Measurements from ENCODE around the gene RFNG.

RFNG gene, protein sequence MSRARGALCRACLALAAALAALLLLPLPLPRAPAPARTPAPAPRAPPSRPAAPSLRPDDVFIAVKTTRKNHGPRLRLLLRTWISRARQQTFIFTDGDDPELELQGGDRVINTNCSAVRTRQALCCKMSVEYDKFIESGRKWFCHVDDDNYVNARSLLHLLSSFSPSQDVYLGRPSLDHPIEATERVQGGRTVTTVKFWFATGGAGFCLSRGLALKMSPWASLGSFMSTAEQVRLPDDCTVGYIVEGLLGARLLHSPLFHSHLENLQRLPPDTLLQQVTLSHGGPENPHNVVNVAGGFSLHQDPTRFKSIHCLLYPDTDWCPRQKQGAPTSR

DNA sequence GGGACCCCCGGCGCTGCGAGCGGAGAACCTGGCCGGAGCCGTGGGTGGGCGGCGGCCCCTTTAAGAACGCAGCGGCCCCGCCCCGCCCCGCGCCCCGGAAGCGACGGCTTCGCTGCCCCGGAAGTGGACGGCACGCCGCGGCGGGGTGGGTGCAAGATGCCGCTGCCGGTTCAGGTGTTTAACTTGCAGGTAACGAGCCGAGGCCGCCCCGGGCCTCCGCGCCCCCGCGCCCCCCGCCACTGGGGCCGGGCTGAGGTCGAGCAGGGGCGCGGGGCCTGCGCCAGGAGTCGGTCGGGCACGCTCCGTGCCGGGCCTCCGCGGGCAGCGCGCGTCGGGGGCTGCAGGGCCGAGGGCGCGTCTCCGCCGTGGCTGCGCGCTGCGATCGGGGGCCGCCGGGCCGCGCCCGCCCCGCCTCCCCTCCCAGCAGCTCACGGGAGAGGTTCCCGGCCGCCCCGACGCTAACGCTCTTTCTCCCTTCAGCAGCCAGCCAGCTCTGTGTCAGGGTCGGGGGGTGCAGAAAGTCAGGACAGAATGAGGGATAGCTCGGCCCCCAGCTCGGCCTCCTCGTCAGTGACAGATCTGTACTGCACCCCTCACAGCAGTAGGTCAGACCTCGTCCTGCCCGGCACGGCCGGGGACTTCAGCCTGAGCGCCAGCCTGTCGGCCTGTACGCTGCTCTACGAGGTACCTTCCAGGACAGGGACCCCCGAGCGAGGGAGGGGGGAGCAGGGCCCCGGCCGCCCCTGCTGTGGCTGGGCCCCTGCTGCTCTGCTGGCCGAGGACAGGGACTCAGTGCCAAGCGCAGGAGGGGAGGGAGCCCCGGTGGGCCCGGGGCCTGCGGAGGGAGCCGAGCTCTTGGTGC, at the start of gene RFNG, which contains the start of gene GPS1:
RFNG (minus strand) TSS at position 36 of the 862 bp plus-strand sequence. CDS start 45 bp downstream, outside the sequence.
GPS1 (plus strand) TSS at position 123 of the 862 bp plus-strand sequence; CDS start at position 157, 34 bp downstream.
- DNase-seq, result peak; percentile 89

DNA sequence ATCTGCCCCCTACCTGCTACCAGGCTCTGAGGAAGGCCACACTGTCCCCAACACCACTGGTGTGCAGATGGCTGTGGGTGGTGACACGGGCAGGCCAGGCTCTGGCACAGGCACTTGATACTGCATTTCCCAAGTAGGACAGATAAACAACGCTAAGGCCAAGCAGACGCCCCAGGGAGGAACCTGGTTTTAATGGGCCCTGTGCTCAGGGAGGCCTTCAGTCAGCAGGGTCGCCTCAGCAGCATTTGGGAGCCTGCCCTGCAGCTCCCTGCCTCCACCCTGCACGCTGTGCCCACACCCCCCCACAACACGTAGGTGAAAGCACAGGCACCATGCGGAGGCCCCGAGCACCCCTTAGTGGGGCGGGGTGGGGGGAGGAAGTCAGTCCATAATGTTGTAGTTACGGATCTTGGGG, 49.7 kb upstream of the RFNG start:
- DNase-seq, result no peak

DNA sequence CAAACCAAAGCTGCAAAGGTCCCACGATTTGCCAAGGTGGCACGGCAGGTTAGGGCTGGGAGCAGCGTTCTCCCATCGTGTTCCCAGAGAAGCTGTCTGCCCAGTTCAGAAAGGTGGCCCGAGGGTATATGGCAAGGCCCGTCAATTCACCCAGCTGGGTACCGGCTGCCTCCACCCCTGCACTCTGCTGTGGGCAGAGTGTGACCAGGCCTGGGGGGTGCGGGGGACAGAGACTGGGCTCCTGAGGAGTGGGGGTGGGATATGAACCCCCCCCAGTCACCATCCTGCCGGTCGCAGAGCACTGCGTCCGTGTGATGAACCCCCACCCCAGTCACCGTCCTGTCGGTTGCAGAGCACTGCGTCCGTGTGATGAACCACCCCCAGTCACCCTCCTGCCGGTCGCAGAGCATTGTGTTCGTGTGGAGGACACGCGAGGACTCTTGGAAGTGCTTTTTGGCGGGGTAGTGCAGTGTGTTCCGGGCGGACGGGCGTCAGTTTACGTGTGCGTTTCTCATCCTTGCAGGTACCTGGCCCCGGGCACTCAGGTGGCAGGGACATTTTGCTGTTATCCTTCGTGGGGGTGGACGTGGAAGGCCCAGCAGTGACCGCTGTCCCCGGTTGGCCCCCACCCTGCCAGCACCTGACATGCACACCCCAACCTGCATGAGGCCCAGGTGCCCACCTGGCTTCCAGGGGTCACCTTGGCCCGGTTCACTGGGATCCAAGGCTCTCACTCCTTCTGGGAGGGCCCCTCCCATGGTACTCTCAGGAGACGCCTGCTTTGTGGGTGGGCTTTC, 49.1 kb upstream of the RFNG start:
- no peak for DNase-seq

GRCh38 chr17:82098939-82099763, 47.5 kb upstream of the RFNG start:
- DNase-seq, result no peak

- DNase-seq, result peak; percentile 95
These were observed 46.7 kb upstream of the RFNG start, which contains the start of gene FASN for GRCh38 chr17:82098169-82098938. TSS of gene FASN (minus strand) at chr17:82098236. CDS start at chr17:82096445, 1,791 bp downstream.

DNA sequence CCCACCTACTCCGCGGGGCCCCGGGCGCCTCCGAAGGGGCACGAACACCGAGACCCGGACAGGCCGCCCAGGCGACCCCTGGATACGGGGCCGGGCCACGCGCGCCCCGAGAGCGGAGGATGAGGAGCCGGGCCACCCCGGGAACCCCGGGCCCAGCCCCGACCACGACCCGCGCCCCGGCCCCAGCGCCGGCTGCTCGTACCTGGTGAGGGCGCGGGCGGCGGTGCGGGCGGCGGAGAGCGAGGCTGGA, 46.2 kb upstream of the RFNG start:
- DNase-seq, result no peak

DNA sequence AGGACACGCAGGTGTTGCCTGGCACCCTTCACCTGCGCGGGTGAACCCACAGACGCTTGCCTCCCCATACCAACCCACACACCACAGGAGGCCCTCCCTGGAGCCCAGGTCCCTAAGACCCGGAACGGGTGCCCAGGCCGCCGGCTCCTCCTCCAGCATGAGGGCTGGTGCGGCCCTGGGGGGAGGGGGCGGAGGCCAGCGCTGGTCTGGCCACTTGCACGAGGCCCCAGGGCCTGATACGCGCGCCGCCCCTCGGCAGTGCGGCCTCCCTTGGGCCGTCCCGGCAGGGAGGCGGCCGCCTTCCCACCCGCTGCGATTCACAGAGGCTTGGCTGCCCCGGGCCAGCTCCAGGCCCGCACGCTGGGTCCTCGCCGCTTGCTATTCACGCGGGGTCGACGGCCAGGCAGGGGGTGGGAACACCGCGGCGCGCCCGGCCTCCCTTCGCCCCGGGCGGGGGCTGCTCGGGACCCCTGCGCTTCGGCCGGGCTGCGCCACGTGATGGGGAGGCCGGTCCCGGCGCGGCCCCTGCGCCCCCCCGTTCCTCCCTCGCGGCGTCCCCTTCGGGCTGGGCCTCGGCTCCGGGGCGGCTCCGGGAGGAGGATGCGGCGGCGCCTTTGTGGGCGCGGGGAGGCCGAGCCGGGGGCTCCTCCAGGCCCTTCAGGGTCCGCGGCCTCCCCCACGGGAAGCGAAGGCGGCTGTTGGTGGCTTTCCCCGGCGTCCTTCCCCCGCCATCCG, 45.7 kb upstream of the RFNG start:
- peak; percentile 58 for DNase-seq

GRCh38 chr17:82096709-82097183, 45.1 kb upstream of the RFNG start:
- no peak for DNase-seq

DNA sequence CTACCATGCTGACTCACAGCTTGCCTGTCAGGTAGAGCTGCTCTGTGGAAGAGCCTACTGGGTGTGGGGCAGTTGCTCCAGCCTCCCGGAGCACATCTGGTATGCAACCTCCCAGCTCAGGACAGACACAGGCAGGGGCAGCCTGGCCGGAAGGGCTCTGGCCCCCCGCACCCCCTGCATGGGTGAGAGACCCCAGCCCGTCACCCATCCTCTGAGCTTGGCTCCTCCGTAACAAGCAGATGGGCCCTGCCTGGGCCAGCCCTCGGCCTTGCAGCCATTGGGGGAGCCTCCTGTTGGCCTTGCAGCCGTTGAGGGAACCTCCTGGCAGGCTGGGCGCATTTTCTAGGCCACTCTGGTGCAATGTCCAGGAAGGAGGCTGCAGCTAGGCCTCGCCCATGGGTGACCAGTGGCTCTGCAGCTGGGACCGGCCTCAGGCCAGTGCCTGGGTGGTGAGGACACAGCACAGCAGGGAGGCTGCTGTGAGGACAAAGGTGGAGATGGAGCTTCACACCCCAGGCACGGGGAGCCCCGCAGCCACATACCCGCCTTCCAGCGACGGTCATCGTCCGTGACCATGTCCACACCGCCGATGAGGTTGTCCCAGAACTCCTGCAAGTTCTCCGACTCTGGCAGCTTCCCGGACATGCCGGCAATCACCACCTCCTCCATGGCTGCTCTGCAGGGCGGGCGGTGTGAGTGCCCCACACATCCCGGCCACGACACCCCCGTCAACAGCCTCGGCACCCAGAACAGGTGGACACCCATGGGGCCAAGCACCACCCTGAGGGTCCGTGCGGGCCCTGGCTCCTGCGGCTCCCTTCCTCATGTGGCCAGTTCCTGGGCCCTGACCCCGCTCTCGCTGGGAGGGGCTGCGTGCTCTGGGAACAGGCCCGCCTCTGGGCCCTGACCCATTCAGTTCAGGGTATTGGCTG, 44.4 kb upstream of the RFNG start:
- DNase-seq, result no peak

GRCh38 chr17:82094931-82095776, 43.5 kb upstream of the RFNG start:
- DNase-seq, result no peak

- no peak for DNase-seq
These were observed 41.6 kb upstream of the RFNG start for GRCh38 chr17:82092995-82093751.

DNA sequence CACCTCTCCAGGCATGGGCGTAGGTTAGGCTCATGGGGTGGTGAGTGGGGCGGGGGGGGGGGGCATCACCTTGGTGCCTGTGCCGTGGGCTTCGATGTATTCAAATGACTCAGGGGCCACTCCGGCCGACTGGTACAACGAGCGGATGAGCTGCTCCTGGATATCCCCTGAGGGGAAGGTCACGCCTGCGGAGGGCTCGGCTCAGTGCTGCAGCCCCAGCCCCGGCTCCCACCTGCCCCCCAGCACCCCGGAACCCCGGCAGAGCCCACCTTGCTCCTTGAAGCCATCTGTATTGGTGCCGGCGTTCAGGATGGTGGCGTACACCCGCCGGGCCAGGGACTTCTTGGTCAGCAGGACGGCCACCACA, 41.0 kb upstream of the RFNG start:
- DNase-seq, result peak; percentile 2

GRCh38 chr17:82092094-82092586, 40.5 kb upstream of the RFNG start:
- DNase-seq, result no peak

GRCh38 chr17:82091264-82092066, 39.9 kb upstream of the RFNG start:
- DNase-seq, result no peak

DNA sequence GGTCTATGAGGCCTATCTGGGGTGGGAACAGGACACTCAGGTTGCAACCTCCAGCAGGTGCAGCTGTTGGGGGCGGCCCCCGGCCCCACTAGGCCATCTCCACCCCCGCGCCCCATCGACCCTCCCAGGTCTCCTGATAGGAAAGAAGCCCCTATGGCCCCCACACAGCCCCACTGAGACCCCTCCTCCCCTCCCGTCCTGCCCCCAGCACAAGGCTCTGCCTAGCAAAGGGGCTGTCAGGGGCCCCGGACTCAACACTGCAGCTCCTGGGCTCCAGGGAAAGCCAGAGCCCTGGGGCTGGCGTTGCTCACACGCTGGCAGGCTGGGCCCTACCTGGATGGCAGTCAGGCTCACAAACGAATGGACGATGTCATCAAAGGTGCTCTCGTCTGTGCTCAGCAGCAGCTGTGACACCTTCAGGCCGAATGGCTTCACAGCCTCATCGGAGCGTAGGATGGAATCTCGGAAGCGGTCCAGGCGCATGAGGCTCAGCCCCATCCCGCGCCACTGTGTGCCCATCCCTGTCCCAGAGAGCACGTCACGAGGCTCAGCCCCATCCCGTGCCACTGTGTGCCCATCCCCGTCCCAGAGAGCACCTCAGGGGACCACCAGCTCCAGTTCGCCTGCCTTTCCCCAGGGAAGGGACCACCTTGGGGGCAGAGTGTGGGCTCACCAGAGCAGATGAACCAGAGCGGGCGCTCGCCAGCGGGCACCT, 39.1 kb upstream of the RFNG start:
- DNase-seq, result peak; percentile 1
